Measurements from ENCODE around the gene DEFB128.

- TF ChIP-seq CTCF (IDR thresholded peaks at IDR 0.05; ENCODE audit: extremely low read depth in 1 of 2, insufficient read depth in 1 of 2, low read depth in 1 of 2, low read length in 2 of 2) = no peak
- TF ChIP-seq POLR2AphosphoS5 (IDR thresholded peaks at IDR 0.05; ENCODE audit: insufficient read depth, low read depth, low read length) = no peak
- no peak for TF ChIP-seq MYC (IDR thresholded peaks at IDR 0.05; ENCODE audit: low read depth, low read length)
- TF ChIP-seq EZH2 (IDR thresholded peaks at IDR 0.05; ENCODE audit: borderline replicate concordance, low read depth, low read length, severe bottlenecking) = no peak
- no peak for TF ChIP-seq POLR2A (IDR thresholded peaks at IDR 0.05; ENCODE audit: low read depth, low read length)
- TF ChIP-seq MAX (IDR thresholded peaks at IDR 0.05; ENCODE audit: insufficient read depth, insufficient read length) = no peak
- TF ChIP-seq GATA2 (IDR thresholded peaks at IDR 0.05; ENCODE audit: insufficient read depth, insufficient read length, low read depth, low read length) = no peak
- no peak for TF ChIP-seq JUN (IDR thresholded peaks at IDR 0.05; ENCODE audit: borderline replicate concordance, insufficient read depth, insufficient read length, low read depth)
These were observed 38.1 kb upstream of the DEFB128 start for GRCh38 chr20:227439-228105.

All from endothelial cell of umbilical vein (primary cell).